ENCODE results near the gene CT45A5.
"Not testable (repeated sequence)": the region's sequence is repeated elsewhere in the genome, so short reads cannot be mapped to it uniquely, and the experiment has no call there.

DNA sequence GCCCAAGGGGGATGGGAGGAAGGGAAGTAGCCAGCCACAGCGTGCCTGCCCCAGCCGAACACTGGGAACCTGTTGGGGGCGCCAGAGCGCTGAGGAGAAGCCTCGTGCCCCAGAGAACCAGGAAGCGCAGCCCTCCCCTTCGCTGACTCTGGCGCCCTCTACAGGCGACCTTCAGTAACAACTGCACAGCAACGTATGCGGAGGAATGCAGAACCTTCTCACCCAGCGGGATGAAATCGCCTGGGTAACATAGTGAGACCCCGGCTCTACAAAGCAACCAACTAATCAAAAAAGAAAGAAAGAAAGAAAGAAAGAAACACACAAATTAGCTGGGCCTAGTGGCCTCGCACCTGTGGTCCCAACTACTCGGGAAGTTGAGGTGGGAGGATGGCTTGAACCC is 17.4 kb upstream of the CT45A5 start, which contains the start of gene CT45A6:
- TF ChIP-seq, protein P1, sequence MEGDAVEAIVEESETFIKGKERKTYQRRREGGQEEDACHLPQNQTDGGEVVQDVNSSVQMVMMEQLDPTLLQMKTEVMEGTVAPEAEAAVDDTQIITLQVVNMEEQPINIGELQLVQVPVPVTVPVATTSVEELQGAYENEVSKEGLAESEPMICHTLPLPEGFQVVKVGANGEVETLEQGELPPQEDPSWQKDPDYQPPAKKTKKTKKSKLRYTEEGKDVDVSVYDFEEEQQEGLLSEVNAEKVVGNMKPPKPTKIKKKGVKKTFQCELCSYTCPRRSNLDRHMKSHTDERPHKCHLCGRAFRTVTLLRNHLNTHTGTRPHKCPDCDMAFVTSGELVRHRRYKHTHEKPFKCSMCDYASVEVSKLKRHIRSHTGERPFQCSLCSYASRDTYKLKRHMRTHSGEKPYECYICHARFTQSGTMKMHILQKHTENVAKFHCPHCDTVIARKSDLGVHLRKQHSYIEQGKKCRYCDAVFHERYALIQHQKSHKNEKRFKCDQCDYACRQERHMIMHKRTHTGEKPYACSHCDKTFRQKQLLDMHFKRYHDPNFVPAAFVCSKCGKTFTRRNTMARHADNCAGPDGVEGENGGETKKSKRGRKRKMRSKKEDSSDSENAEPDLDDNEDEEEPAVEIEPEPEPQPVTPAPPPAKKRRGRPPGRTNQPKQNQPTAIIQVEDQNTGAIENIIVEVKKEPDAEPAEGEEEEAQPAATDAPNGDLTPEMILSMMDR (conservative IDR thresholded peaks at IDR 0.05; ENCODE audit: low read depth, low read length): not testable (repeated sequence)
- TF ChIP-seq EZH2 (IDR thresholded peaks at IDR 0.05; ENCODE audit: borderline replicate concordance, low read depth, low read length, poor library complexity, severe bottlenecking): not testable (repeated sequence)

All from A673 (cell line).